ENCODE results near the gene PATJ. TPM values are rescaled to one million over a fixed set of nuclear protein-coding genes. Genes with fewer than 3 reads are reported as not detected.
"Not testable (repeated sequence)": the region's sequence is repeated elsewhere in the genome, so short reads cannot be mapped to it uniquely, and the experiment has no call there.

PATJ gene
- total and polyA plus RNA-seq, 2 donors (not counting 1 experiment from before 2014, with no cell fraction given) = 8.0 to 45.3 TPM

DNA sequence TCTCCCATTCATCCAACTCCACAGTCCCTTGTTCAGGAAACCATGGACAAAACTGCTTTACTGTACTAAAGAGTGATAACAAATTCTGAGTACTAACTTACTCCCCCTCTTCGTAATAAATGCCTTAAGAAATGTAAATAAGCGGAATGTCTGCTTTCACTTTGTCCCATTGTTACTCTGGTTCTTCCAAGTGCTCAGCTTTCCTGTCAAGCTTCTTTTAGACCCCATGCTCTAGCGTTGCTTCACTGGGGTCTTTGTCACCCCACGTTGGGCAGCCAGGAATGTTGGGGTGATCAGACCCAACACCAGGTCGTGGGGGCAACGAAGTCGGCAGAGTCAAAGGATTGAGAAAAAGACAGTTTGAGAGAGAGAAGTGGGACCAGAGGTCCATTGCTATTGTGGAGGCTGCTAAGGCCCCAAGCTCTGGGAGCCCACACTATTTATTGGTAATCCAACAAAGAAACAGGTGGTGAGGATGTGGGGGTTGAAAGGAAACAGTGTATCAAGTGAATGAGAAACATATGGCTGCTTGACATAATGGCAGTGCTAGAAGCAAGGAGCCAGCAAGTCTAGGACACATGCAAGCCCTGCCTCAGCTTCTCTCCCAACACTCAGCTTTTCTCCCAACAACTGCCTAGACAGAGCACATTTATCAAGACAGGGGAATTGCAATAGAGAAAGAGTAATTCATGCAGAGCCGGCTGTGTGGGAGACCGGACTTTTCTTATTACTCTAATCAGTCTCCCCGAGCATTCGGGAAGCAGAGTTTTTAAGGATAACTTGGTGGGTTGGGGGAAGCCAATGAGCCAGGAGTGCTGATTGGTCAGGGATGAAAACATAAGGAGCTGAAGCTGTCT, 441.1 kb downstream of the PATJ start:
- intact Hi-C loops (cut with micrococcal nuclease); POLR2A ChIA-PET; H3K4me2 ChIP-seq (replicated peaks; ENCODE audit: low read depth, low read length, poor library complexity, severe bottlenecking); H3K36me3 ChIP-seq (replicated peaks in 1 of 2; ENCODE audit: control extremely low read depth in 1 of 2, control insufficient read depth in 1 of 2, extremely low read depth in 1 of 2, insufficient read depth in 2 of 2, low read length in 1 of 2); H3K9ac ChIP-seq (ENCODE audit: low read length); H3K27me3 ChIP-seq (replicated peaks in 1 of 4; ENCODE audit: control extremely low read depth in 1 of 4, control insufficient read depth in 3 of 4, insufficient read depth in 4 of 4, low read length in 3 of 4); H3K4me3 ChIP-seq (ENCODE audit: control extremely low read depth in 1 of 5, extremely low read depth in 1 of 5, insufficient read depth in 1 of 5, low read depth in 2 of 5, low read length in 4 of 5); H3K27ac Mint-ChIP-seq; ATAC-seq (ENCODE audit: low read depth); H3K27ac ChIP-seq (ENCODE audit: low read length in 2 of 2); H3K9me3 ChIP-seq (ENCODE audit: control extremely low read depth in 1 of 3, control insufficient read depth in 2 of 3, insufficient read depth in 1 of 3, low read length in 2 of 3); DNase-seq; H3K4me1 Mint-ChIP-seq; H2AFZ ChIP-seq (ENCODE audit: insufficient read depth, low read depth, low read length, poor library complexity, severe bottlenecking); H3K4me3 Mint-ChIP-seq; H3K4me1 ChIP-seq (ENCODE audit: control insufficient read depth in 2 of 2, insufficient read depth in 2 of 2, low read length in 2 of 2); H3K79me2 ChIP-seq (ENCODE audit: control insufficient read depth, insufficient read depth, low read length); CTCF ChIA-PET; H4K20me1 ChIP-seq (ENCODE audit: control insufficient read depth, insufficient read depth, low read length, poor library complexity, severe bottlenecking); H3K9me3 Mint-ChIP-seq (ENCODE audit: insufficient read depth): not testable (repeated sequence)
- H3K27me3 Mint-ChIP-seq = peaks cover 10% of the 10 kb centered on the region
- 86% methylated on average over 8 of the region's 11 CpGs for WGBS (ENCODE audit: insufficient coverage)

DNA sequence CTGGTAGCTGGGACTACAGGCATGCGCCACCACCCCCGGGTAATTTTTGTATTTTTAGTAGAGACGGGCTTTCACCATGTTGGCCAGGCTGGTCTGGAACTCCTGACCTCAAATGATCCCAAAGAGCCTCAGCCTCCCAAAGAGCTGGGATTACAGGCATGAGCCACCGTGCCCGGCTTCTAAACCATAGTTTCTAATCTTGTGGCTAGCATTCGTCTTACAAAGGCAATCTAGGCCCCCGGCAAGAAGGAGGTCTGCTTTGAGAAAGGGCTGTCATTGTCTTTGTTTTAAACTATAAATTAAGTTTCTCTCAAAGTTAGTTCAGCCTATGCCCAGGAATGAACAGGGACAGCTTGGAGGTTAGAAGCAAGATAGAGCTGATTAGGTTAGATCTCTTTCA, 442.1 kb downstream of the PATJ start:
- ChIA-PET CTCF (interaction anchor here (1.4 to 1.7 kb wide), 2 partner anchors 8 to 562 kb away, joined by 5 to 6 read pairs; no protein-coding TSS in a partner anchor), POLR2A (no interaction called here)
- H3K4me1 Mint-ChIP-seq = no peaks in the 10 kb centered on the region
- H3K27ac Mint-ChIP-seq = no peak overlapping the region
- H3K79me2 ChIP-seq (ENCODE audit: control insufficient read depth, insufficient read depth, low read length) = no peaks in the 10 kb centered on the region
- H3K36me3 ChIP-seq (replicated peaks in 1 of 2; ENCODE audit: control extremely low read depth in 1 of 2, control insufficient read depth in 1 of 2, extremely low read depth in 1 of 2, insufficient read depth in 2 of 2, low read length in 1 of 2) = no peaks in the 10 kb centered on the region
- ATAC-seq (ENCODE audit: low read depth) = no peak
- intact Hi-C loops (cut with micrococcal nuclease) = no loop called here
- H3K9ac ChIP-seq (ENCODE audit: low read length) = no peak overlapping the region
- H3K27me3 ChIP-seq (replicated peaks in 1 of 4; ENCODE audit: control extremely low read depth in 1 of 4, control insufficient read depth in 3 of 4, insufficient read depth in 4 of 4, low read length in 3 of 4) = no peaks in the 10 kb centered on the region
- no peak overlapping the region for H3K27ac ChIP-seq (ENCODE audit: low read length in 2 of 2)
- H3K4me2 ChIP-seq (replicated peaks; ENCODE audit: low read depth, low read length, poor library complexity, severe bottlenecking) = no peak overlapping the region
- 93% methylated on average over 5 of the region's 7 CpGs for WGBS (ENCODE audit: insufficient coverage)
- H4K20me1 ChIP-seq (ENCODE audit: control insufficient read depth, insufficient read depth, low read length, poor library complexity, severe bottlenecking) = no peaks in the 10 kb centered on the region
- no peak overlapping the region for H2AFZ ChIP-seq (ENCODE audit: insufficient read depth, low read depth, low read length, poor library complexity, severe bottlenecking)
- no peak overlapping the region for H3K4me3 ChIP-seq (ENCODE audit: control extremely low read depth in 1 of 5, extremely low read depth in 1 of 5, insufficient read depth in 1 of 5, low read depth in 2 of 5, low read length in 4 of 5)
- H3K9me3 ChIP-seq (ENCODE audit: control extremely low read depth in 1 of 3, control insufficient read depth in 2 of 3, insufficient read depth in 1 of 3, low read length in 2 of 3) = no peaks in the 10 kb centered on the region
- peaks cover 10% of the 10 kb centered on the region for H3K27me3 Mint-ChIP-seq
- H3K9me3 Mint-ChIP-seq (ENCODE audit: insufficient read depth) = no peaks in the 10 kb centered on the region
- H3K4me3 Mint-ChIP-seq = no peak overlapping the region
- TF ChIP-seq, protein P1, sequence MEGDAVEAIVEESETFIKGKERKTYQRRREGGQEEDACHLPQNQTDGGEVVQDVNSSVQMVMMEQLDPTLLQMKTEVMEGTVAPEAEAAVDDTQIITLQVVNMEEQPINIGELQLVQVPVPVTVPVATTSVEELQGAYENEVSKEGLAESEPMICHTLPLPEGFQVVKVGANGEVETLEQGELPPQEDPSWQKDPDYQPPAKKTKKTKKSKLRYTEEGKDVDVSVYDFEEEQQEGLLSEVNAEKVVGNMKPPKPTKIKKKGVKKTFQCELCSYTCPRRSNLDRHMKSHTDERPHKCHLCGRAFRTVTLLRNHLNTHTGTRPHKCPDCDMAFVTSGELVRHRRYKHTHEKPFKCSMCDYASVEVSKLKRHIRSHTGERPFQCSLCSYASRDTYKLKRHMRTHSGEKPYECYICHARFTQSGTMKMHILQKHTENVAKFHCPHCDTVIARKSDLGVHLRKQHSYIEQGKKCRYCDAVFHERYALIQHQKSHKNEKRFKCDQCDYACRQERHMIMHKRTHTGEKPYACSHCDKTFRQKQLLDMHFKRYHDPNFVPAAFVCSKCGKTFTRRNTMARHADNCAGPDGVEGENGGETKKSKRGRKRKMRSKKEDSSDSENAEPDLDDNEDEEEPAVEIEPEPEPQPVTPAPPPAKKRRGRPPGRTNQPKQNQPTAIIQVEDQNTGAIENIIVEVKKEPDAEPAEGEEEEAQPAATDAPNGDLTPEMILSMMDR (IDR thresholded peaks at IDR 0.05) = no peak
- no peak for TF ChIP-seq EZH2 (IDR thresholded peaks at IDR 0.05; ENCODE audit: borderline replicate concordance, insufficient read depth, low read depth, low read length, poor library complexity, severe bottlenecking)
- DNase-seq = no peak
- no peaks in the 10 kb centered on the region for H3K4me1 ChIP-seq (ENCODE audit: control insufficient read depth in 2 of 2, insufficient read depth in 2 of 2, low read length in 2 of 2)

DNA sequence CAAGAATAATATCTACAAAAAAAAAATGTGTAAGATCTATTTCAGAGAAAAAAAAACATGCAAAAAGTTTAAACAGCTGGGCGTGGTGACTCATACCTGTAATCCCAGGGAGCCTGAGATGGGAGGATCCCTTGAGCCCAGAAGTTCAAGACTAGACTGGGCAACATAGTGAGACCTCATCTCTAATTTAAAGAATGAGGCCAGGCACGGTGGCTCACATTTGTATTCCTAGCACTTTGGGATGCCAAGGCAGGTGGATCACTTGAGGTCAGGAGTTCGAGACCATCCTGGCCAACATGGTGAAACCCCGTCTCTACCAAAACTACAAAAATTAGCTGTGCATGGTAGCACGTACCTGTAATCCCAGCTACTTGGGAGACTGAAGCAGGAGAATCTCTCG, 443.0 kb downstream of the PATJ start:
- H2AFZ ChIP-seq (ENCODE audit: insufficient read depth, low read depth, low read length, poor library complexity, severe bottlenecking); H3K4me1 Mint-ChIP-seq; H3K9me3 ChIP-seq (ENCODE audit: control extremely low read depth in 1 of 3, control insufficient read depth in 2 of 3, insufficient read depth in 1 of 3, low read length in 2 of 3); H4K20me1 ChIP-seq (ENCODE audit: control insufficient read depth, insufficient read depth, low read length, poor library complexity, severe bottlenecking); POLR2A ChIA-PET; H3K27ac ChIP-seq (ENCODE audit: low read length in 2 of 2); intact Hi-C loops (cut with micrococcal nuclease); H3K4me3 Mint-ChIP-seq; H3K9ac ChIP-seq (ENCODE audit: low read length); H3K79me2 ChIP-seq (ENCODE audit: control insufficient read depth, insufficient read depth, low read length); ATAC-seq (ENCODE audit: low read depth); H3K4me3 ChIP-seq (ENCODE audit: control extremely low read depth in 1 of 5, extremely low read depth in 1 of 5, insufficient read depth in 1 of 5, low read depth in 2 of 5, low read length in 4 of 5); H3K4me2 ChIP-seq (replicated peaks; ENCODE audit: low read depth, low read length, poor library complexity, severe bottlenecking); H3K9me3 Mint-ChIP-seq (ENCODE audit: insufficient read depth); H3K27me3 ChIP-seq (replicated peaks in 1 of 4; ENCODE audit: control extremely low read depth in 1 of 4, control insufficient read depth in 3 of 4, insufficient read depth in 4 of 4, low read length in 3 of 4); H3K27ac Mint-ChIP-seq; DNase-seq; H3K4me1 ChIP-seq (ENCODE audit: control insufficient read depth in 2 of 2, insufficient read depth in 2 of 2, low read length in 2 of 2); H3K36me3 ChIP-seq (replicated peaks in 1 of 2; ENCODE audit: control extremely low read depth in 1 of 2, control insufficient read depth in 1 of 2, extremely low read depth in 1 of 2, insufficient read depth in 2 of 2, low read length in 1 of 2): not testable (repeated sequence)
- H3K27me3 Mint-ChIP-seq = peaks cover 10% of the 10 kb centered on the region
- 86% methylated on average over 6 of the region's 6 CpGs for WGBS (ENCODE audit: insufficient coverage)
- CTCF ChIA-PET = interaction anchor here (1.4 to 1.7 kb wide), 2 partner anchors 9 to 561 kb away, joined by 5 to 6 read pairs; no protein-coding TSS in a partner anchor
